Measurements from ENCODE around the gene PSG5. TPM values are rescaled to one million over a fixed set of nuclear protein-coding genes. Genes with fewer than 3 reads are reported as not detected.
"Not testable (repeated sequence)": the region's sequence is repeated elsewhere in the genome, so short reads cannot be mapped to it uniquely, and the experiment has no call there.

PSG5 gene
- total RNA-seq, 2 donors from 2014 or later: not detected

DNA sequence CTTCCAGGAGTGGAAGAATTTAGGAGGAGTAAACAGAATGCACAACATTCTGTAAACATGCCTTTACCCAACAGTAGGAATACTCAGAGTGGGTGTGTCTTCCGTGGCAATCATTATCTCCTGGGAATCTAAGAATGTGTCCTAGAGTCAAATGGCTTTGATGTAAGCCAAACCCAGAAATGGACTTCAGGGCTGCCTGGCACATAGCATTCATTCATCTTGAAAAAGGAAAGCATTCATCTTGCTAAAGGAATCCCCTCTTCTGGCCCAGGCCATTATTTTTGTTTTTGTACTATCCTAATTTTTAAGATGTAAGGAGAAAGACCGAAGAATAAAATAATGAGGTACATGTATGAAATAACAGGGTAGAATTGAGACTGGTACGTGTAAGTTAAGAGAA is 23.2 kb downstream of the PSG5 start:
- peaks cover 33% of the 10 kb centered on the region for H3K27me3 Mint-ChIP-seq (ENCODE audit: low read depth)
- ATAC-seq (replicated peaks in 1 of 2); H3K36me3 Mint-ChIP-seq (ENCODE audit: insufficient read depth in 2 of 2); DNase-seq; H3K4me3 Mint-ChIP-seq; H3K9me3 Mint-ChIP-seq; H3K4me1 Mint-ChIP-seq (ENCODE audit: low read depth); H3K27ac Mint-ChIP-seq: not testable (repeated sequence)

DNA sequence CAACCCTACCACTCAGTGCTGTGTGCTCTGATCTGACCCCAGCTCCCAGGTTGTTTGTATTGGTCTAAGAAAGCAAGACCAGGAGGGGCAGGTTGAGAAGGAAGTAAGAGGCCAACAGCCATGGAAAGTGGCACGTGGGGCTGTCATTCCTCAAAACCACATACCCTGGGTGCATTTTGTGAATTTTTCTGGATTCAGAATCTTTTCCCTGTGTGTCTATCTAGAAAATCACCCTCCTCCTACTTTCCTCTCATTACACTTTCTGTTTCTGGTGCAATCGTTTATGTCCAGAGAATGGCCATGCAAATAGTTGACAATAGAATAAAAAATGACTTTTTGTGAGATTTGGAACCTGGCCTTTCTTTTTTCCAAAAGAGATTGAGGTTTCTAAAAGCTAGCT is 24.1 kb downstream of the PSG5 start:
- H3K27ac Mint-ChIP-seq; H3K9me3 Mint-ChIP-seq; ATAC-seq (replicated peaks in 1 of 2); H3K36me3 Mint-ChIP-seq (ENCODE audit: insufficient read depth in 2 of 2); DNase-seq; H3K4me3 Mint-ChIP-seq; H3K4me1 Mint-ChIP-seq (ENCODE audit: low read depth): not testable (repeated sequence)
- H3K27me3 Mint-ChIP-seq (ENCODE audit: low read depth): peaks cover 33% of the 10 kb centered on the region

DNA sequence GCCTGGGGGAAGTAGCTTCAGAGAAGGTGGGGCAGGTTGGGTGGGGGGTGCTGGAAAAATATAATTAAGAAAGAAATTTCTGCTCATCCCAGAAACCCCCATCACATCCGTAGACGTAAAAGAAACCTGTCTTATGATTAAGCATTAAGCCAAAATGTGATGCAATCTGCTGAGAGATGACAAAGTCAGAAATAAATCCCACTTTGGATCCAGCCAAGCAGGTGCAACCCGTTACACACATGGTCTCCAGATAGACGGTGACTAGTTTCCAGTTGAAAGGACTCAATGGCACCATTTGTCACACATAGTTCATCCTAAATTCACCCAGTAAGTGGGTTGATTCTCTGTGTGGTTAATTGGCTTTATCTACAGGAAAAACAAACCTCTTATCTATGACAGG is 34.1 kb downstream of the PSG5 start:
- no peak overlapping the region for H3K4me3 Mint-ChIP-seq
- no peak overlapping the region for H3K27ac Mint-ChIP-seq
- H3K4me1 Mint-ChIP-seq (ENCODE audit: low read depth): no peaks in the 10 kb centered on the region
- H3K9me3 Mint-ChIP-seq: peaks cover 0 to 2% of the 10 kb centered on the region in 2 donors
- no peaks in the 10 kb centered on the region for H3K27me3 Mint-ChIP-seq (ENCODE audit: low read depth)
- DNase-seq: no peak
- ATAC-seq (replicated peaks in 1 of 2): no peak
- no peaks in the 10 kb centered on the region for H3K36me3 Mint-ChIP-seq (ENCODE audit: insufficient read depth in 2 of 2)

DNA sequence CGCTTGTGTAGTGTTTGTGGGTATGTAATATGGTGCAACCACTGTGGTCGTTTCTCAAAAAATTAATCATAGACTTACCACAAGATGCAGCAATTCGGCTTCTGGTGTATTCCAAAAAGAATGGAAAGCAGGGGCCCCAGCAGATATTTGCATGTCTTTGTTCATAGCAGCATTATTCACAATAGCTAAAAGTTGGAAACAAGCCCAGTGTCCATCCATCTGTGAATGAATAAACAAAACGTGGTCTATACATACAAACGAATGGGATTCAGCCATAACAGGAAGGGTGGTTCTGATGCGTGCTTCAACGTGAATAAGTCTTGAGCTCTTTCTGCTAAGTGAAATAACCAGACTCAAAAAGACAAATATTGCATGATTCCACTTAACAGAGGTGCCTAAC is 36.5 kb downstream of the PSG5 start:
- not testable (repeated sequence) for DNase-seq; H3K27me3 Mint-ChIP-seq (ENCODE audit: low read depth); H3K27ac Mint-ChIP-seq; H3K36me3 Mint-ChIP-seq (ENCODE audit: insufficient read depth in 2 of 2); ATAC-seq (replicated peaks in 1 of 2); H3K9me3 Mint-ChIP-seq; H3K4me3 Mint-ChIP-seq; H3K4me1 Mint-ChIP-seq (ENCODE audit: low read depth)

DNA sequence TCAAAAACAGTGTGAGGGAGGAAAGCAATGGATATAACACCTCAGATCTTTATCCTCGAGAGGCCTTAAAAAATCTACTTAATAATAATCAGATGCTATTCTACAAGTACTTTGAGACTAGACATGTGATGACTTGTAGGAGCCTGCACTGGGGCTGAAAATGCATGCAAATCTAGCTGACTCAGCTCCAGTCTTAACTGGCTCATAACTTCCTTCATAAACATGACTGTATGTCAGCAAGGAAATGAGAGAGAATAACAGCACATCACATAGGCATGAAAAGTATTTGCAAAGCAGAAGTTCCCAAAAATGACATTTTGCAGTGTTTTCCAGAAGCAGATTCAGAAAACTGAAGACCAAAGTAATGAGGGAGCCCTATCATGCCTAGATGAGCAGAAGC is 38.1 kb downstream of the PSG5 start:
- no peak overlapping the region for H3K27ac Mint-ChIP-seq
- no peaks in the 10 kb centered on the region for H3K36me3 Mint-ChIP-seq (ENCODE audit: insufficient read depth in 2 of 2)
- H3K27me3 Mint-ChIP-seq (ENCODE audit: low read depth): no peaks in the 10 kb centered on the region
- no peaks in the 10 kb centered on the region for H3K4me1 Mint-ChIP-seq (ENCODE audit: low read depth)
- DNase-seq (no peak), ATAC-seq (replicated peaks in 1 of 2) (no peak)
- no peak overlapping the region for H3K4me3 Mint-ChIP-seq
- no peaks in the 10 kb centered on the region for H3K9me3 Mint-ChIP-seq

DNA sequence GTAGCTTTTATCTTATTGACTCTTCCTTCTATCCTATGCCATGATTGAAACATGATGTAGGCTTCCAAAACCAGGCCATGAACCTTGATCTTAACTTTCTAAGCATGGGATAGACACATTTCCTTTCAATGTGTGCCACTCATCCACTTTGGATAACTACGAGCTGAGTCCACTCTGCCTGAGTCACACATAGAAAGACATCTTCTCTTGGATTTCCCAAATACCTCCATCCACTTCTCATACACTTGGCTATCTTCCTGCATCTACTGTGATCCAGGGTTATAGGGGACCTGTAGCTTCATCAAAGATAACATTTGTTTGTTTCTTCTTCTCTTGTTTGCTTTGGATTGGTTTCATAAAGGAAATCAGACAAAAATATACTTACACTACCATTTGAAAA is 44.6 kb downstream of the PSG5 start:
- H3K27me3 Mint-ChIP-seq (ENCODE audit: low read depth); H3K4me3 Mint-ChIP-seq; ATAC-seq (replicated peaks in 1 of 2); H3K4me1 Mint-ChIP-seq (ENCODE audit: low read depth); H3K36me3 Mint-ChIP-seq (ENCODE audit: insufficient read depth in 2 of 2); H3K9me3 Mint-ChIP-seq; H3K27ac Mint-ChIP-seq; DNase-seq: not testable (repeated sequence)

DNA sequence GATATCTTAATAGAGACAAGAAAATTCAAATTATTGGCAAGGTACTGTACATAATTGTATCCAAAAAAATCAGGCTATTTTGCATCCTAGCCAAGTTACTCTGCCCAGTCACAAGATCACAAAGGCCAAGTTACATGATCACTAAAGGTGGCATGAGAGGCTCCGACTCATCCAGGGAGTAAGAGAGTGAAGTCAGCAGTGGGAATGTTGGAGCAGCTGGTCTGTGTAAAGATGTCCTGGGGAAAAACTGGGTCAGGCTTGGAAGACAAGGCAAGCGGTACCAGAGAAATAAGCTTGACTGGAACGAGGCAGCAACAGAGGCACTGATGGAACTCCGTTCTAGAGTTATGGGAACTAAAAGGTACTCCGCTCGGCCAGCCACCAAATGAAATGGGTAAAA is 53.6 kb downstream of the PSG5 start:
- no peaks in the 10 kb centered on the region for H3K4me1 Mint-ChIP-seq (ENCODE audit: low read depth)
- no peaks in the 10 kb centered on the region for H3K9me3 Mint-ChIP-seq
- H3K36me3 Mint-ChIP-seq (ENCODE audit: insufficient read depth in 2 of 2): no peaks in the 10 kb centered on the region
- no peak overlapping the region for H3K27ac Mint-ChIP-seq
- ATAC-seq (replicated peaks in 1 of 2) (no peak), DNase-seq (no peak)
- H3K27me3 Mint-ChIP-seq (ENCODE audit: low read depth): no peaks in the 10 kb centered on the region
- H3K4me3 Mint-ChIP-seq: no peak overlapping the region

DNA sequence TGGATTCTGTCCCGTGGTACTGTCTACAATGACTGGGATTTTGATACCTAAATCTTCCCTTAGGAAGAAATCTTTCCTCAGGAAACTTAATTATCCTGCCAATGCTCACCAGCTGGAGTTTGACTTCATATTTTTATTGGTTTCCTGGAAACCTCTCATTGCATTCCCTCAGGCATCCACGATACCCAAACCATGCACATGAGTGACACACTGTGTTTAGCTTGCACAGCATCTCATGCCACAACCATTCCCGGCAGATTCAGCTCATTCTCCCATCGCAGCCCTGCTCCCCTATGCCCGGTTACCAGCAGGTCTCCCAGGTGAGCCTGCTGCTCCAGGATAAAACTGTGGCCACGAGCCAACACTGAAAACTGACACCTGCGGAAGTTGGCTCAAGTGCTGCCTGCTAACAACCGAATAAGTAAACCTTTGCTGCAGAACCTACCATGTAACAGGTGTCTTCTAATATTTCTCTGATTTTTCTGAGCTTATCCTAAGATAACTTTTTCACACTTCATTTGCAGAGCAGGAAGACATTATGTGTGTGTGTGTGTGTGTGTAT is 55.0 kb downstream of the PSG5 start:
- H3K27ac Mint-ChIP-seq; ATAC-seq (replicated peaks in 1 of 2); H3K4me3 Mint-ChIP-seq; H3K27me3 Mint-ChIP-seq (ENCODE audit: low read depth); H3K36me3 Mint-ChIP-seq (ENCODE audit: insufficient read depth in 2 of 2); H3K9me3 Mint-ChIP-seq; H3K4me1 Mint-ChIP-seq (ENCODE audit: low read depth); DNase-seq: not testable (repeated sequence)

DNA sequence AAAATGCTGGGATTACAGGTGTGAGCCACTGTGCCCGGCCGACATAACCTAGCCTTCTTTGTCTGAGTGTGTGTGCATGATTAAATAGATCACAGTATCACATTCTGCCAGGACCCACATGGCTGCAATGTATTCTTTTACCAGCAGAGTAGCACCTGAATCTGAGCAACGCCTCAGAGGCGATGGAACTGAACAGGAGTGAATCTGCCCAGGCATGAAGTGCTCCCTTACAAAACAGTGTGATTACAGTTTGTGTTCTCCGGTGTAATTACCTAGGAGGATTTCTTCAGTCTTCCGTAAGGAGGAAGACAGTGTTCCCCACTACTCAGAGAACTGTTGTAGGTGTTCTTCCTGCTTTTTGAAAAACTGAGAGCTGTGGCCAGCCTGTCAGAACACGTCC is 57.1 kb downstream of the PSG5 start:
- H3K4me1 Mint-ChIP-seq (ENCODE audit: low read depth); H3K36me3 Mint-ChIP-seq (ENCODE audit: insufficient read depth in 2 of 2); H3K4me3 Mint-ChIP-seq; ATAC-seq (replicated peaks in 1 of 2); H3K9me3 Mint-ChIP-seq; H3K27ac Mint-ChIP-seq; DNase-seq; H3K27me3 Mint-ChIP-seq (ENCODE audit: low read depth): not testable (repeated sequence)

DNA sequence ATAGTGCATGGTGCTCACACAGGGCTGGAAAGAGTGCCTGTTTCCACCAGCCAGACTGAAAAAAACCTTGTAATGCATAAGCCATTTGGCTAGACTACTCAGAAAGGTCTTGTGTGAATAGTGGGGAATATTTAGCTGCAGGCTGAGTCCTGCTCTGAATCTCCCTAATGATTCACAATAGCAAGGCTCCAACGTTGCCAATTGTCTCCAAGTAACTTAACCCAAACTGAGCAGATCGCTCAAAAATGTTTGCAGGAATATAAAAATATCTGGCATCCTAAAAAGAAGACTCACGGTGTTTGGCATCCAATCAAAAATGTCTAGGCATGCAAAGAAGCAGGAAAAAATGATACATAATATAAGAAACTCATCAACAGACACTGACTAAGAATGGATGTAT is 59.0 kb downstream of the PSG5 start:
- ATAC-seq (replicated peaks in 1 of 2); DNase-seq; H3K27me3 Mint-ChIP-seq (ENCODE audit: low read depth); H3K27ac Mint-ChIP-seq; H3K9me3 Mint-ChIP-seq; H3K4me3 Mint-ChIP-seq; H3K36me3 Mint-ChIP-seq (ENCODE audit: insufficient read depth in 2 of 2); H3K4me1 Mint-ChIP-seq (ENCODE audit: low read depth): not testable (repeated sequence)

DNA sequence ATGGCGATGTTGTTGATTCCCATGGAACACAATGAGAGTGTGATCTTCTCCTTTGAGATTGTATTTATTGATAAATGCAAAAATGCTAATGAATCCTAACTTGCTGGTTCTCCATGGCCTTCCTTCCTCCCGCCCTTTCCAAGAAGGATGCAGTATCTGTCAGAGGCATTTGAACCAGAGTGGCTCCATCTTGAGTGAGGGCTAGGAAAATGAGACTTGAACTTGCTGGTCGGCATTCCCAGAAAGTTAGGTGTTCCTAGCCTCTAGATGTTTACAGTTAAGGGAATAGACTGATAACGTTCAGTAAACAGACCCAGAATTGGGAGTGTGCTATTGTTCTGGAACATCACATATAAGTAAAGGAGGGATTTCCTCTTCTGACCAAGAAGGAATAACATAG is 59.6 kb downstream of the PSG5 start:
- no peak for ATAC-seq (replicated peaks in 1 of 2)
- DNase-seq: no peak
- H3K27me3 Mint-ChIP-seq (ENCODE audit: low read depth): no peaks in the 10 kb centered on the region

DNA sequence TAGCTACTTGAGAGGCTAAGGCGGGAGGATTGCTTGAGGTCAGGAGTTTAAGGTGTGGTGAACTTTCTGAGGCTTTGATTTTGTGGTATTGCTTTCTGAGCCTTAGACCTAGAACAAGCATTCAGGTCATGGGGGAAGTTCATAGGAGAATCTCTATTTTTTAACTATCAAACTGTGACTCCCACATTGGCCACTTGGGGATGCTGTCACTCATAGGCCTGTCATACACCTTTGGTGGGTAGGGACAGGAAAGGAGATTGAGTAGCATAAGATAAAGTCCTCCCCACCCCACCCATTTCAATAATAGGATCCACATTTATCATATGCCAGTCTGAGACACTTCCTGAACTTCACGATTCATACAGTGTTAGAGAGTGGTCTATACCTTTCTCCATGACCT is 62.0 kb downstream of the PSG5 start:
- Mint-ChIP-seq H3K27me3 (ENCODE audit: low read depth) (no peaks in the 10 kb centered on the region), H3K36me3 (ENCODE audit: insufficient read depth in 2 of 2) (no peaks in the 10 kb centered on the region), H3K9me3 (no peaks in the 10 kb centered on the region), H3K4me3 (no peak overlapping the region), H3K27ac (no peak overlapping the region), H3K4me1 (ENCODE audit: low read depth) (no peaks in the 10 kb centered on the region)
- DNase-seq: no peak
- no peak for ATAC-seq (replicated peaks in 1 of 2)

More for the DNA sequence above, 59.6 kb downstream of the PSG5 start:
- Mint-ChIP-seq H3K9me3 (no peaks in the 10 kb centered on the region), H3K4me1 (ENCODE audit: low read depth) (no peaks in the 10 kb centered on the region), H3K4me3 (no peak overlapping the region), H3K36me3 (ENCODE audit: insufficient read depth in 2 of 2) (no peaks in the 10 kb centered on the region), H3K27ac (no peak overlapping the region)

DNA sequence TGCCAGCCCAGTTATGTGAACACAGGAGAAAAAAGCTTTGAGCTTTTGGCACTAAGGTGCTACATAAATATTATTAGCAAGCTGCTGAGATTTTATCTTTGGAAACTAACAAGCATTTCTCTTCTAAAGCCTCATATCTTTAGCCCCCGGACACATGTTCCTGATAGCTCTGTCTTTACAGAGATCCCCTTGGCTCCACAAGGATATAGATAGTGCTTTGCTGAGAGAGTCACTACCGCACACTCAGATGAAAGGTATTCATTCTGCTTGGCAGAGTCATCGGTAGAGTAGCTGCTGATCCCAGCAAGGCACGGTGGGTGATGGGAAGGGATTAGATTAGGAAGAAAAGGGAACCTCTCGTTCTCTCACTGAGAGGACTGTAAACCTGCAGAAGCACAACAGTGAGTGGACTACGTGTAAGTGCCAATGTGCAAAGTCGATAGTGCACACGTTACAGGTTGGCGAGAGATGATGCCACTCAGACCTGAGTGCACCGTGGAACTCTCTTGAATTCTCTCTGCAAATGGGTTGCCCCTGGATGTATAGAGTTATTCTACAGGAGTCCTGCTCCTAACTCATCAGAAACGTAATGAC is 65.8 kb downstream of the PSG5 start:
- not testable (repeated sequence) for H3K4me3 Mint-ChIP-seq; ATAC-seq (replicated peaks in 1 of 2); H3K27ac Mint-ChIP-seq; H3K27me3 Mint-ChIP-seq (ENCODE audit: low read depth); H3K9me3 Mint-ChIP-seq; H3K4me1 Mint-ChIP-seq (ENCODE audit: low read depth); DNase-seq; H3K36me3 Mint-ChIP-seq (ENCODE audit: insufficient read depth in 2 of 2)

DNA sequence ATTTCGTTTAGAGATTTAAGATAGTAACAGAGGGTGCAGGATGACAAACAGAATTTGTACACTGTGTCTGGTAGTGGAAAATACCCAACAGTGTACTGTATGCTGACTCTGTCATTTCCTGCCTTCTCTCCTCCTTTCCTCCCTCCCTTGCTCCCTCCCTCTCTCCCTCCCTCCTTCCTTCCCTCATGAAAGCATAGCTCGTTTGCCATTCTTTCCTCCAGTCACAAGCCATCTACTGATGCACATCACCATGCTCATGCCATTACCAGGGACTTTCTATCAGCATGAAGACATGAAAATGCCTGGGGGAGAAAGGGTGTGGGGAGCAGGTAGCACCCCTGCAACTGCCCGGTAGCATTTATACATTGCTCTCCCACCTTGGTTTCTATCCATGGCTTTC is 66.8 kb downstream of the PSG5 start:
- ATAC-seq (replicated peaks in 1 of 2); H3K27me3 Mint-ChIP-seq (ENCODE audit: low read depth); DNase-seq; H3K27ac Mint-ChIP-seq; H3K9me3 Mint-ChIP-seq; H3K4me1 Mint-ChIP-seq (ENCODE audit: low read depth); H3K4me3 Mint-ChIP-seq; H3K36me3 Mint-ChIP-seq (ENCODE audit: insufficient read depth in 2 of 2): not testable (repeated sequence)
